Transverse colon (tissue), 3 donors: ENCODE results near the gene PDIA5.

Experiments
- CTCF ChIP-seq, 5 experiments: fragments of 200-600 bp in 3 of 5; fragments of 450-650 bp in 2 of 5; sonication (generic) in 3 of 5; IDR thresholded peaks; 1 replicate in 2 of 5; 2 replicates in 3 of 5; pipeline ENCODE4 v1.5.1; 2016 to 2017; ENCODE audit warnings: antibody characterized with exemption in 5 of 5, inconsistent platforms in 3 of 5, mild to moderate bottlenecking in 2 of 5, moderate library complexity in 1 of 5
- POLR2A ChIP-seq: fragments of 450-650 bp; IDR thresholded peaks from one replicate; pipeline ENCODE4 v1.6.1; 2016; ENCODE audit warnings: antibody characterized with exemption, mild to moderate bottlenecking, moderate library complexity

GRCh38 chr3:123026565-123027291 is 40.1 kb upstream of the PDIA5 start:
- TF ChIP-seq CTCF (IDR thresholded peaks at IDR 0.05) = no peak
- TF ChIP-seq POLR2A = no peak
